Measurements from ENCODE around the gene PLEKHG2.

The PLEKHG2 gene

GRCh38 chr19:39419003-39419402 is 6.5 kb downstream of the PLEKHG2 start:
- no peak for DNase-seq (ENCODE audit: low read depth in 2 of 2)

- DNase-seq (ENCODE audit: low read depth in 2 of 2) = no peak
Observed at GRCh38 chr19:39420769-39421168, 8.3 kb downstream of the PLEKHG2 start.

- DNase-seq (ENCODE audit: low read depth in 2 of 2) = no peak
Observed at GRCh38 chr19:39422020-39422419, 9.6 kb downstream of the PLEKHG2 start.

DNA sequence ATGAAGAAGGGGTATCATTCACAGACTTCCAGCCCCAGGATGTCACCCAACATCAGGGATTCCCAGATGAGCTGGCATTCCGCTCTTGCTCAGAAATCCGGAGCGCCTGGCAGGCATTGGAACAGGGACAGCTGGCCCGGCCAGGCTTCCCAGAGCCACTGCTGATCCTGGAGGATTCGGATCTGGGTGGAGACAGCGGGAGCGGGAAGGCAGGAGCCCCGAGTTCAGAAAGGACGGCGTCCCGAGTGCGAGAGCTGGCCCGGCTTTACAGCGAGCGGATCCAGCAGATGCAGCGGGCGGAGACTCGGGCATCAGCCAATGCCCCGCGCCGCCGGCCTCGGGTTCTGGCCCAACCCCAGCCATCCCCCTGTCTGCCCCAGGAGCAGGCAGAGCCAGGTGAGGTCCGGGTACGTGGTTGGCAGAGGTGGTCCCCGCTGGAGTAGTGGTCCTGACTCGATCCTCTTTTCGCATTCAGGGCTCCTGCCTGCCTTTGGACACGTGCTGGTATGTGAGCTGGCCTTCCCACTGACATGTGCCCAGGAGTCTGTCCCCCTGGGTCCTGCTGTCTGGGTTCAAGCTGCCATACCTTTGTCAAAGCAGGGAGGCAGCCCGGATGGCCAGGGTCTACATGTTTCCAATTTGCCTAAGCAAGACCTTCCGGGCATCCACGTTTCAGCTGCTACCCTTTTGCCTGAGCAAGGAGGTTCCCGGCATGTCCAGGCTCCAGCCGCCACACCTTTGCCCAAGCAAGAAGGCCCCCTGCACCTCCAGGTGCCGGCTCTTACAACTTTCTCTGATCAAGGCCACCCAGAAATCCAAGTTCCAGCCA is 11.0 kb downstream of the PLEKHG2 start:
- DNase-seq (ENCODE audit: low read depth in 2 of 2) = no peak

- DNase-seq (ENCODE audit: low read depth in 2 of 2) = no peak
Observed at GRCh38 chr19:39424934-39425333, 12.5 kb downstream of the PLEKHG2 start.

- no peak for DNase-seq (ENCODE audit: low read depth in 2 of 2)
Observed at GRCh38 chr19:39425744-39426143, 13.3 kb downstream of the PLEKHG2 start.

- DNase-seq (ENCODE audit: low read depth in 2 of 2) = no peak
Observed at GRCh38 chr19:39426170-39426569, 13.7 kb downstream of the PLEKHG2 start.

DNA sequence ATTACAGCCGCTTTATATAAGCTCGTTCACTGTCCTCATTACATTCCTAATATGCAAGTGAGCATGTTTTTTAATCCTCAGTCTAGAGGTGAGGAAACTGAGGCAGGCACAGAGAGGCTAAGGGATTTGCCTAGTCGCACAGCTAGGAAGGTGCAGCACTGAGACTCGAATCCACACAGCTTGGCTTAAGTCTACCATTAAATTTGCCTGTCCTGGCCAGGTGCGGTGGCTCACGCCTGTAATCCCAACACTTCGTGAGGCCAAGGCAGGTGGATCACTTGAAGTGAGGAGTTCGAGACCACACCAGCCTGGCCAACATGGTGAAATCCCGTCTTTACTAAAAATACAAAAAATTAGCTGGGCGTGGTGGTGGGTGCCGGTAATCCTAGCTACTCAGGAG is 15.2 kb downstream of the PLEKHG2 start:
- DNase-seq (ENCODE audit: low read depth in 2 of 2) = no peak

DNA sequence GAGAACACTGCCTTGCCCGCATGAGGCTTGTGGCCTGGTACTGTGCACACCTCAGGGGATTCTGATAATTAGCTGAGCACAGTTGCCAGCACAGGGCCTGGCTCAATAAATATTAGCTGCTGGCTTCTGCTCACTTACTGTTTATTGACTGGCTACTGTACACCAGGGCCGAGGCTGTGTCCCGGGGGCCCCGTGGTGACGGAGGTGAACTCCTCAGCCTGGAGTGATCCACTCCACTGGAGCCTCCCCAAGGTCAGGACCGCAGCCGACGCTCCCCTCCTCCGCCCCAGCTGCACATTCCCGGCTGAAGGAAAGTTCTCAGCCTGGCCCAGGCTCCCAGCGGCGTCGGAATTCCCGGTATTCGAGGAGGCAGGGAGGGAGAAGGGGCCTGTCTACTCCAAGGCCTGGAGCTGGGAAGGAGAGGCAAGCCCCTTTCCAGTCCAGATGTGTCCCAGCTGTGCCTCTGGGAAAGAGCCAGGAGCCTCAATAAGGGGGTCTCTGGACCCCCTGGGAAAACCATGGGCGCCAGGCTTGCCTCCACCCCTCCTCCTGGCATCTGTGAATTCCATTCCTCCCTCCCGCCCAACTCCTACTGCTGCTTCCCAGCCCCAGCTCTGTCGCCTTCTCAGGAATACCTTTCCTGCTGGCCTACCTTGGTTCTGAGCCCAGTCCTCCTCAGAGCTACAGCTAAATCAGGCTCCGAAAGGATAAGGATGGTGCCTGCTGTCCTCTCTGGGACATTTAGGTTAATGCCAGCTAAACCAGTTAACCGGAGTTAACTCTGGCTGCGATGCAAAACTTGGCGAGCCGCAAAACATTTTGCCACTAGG is 16.0 kb downstream of the PLEKHG2 start:
- DNase-seq (ENCODE audit: low read depth in 2 of 2) = no peak

DNA sequence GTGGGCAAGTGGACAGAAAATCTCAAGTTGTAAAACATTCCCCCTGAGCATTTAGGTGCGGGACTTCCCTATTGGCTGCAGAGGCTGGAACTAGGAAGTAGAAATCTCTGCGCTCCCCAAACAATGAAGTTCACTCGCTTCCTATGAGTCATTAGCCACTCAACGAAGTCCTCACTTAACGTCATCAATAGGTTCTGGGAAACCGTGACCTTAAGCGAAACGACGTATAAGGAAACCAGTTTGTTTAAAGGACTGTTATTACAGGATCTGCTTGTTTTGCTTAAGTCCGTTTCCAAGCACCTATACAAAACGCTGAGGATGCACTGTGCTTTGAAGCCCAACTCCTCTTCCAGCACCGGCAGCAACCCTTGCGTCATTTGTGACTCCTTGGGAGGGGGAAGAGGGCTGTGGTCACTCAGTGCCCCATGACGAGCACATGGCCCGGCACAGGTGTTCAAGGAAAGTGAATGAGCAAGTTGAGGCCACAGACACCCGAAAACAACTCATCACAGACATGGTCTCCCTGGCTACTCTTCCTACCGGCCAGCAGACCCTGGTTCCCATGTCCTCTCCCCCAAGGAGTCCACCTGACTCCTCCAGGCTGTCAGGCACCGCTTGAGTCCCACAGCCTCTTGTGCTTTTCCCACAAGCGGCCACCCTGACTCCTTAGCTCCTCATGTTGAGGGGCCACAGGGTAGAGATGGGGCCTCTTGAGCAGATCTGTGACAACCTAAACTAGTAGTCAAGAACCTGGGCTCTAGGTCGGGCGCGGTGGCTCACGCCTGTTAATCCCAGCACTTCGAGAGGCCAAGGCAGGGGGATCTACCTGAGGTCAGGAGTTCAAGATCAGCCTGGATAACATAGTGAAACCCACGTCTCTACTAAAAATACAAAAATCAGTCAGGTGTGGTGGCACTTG is 18.5 kb downstream of the PLEKHG2 start:
- no peak for DNase-seq (ENCODE audit: low read depth in 2 of 2)

GRCh38 chr19:39432677-39433025 is 20.2 kb downstream of the PLEKHG2 start:
- DNase-seq (ENCODE audit: low read depth in 2 of 2) = no peak

GRCh38 chr19:39433480-39434079 is 21.1 kb downstream of the PLEKHG2 start:
- DNase-seq (ENCODE audit: low read depth in 2 of 2) = no peak

- DNase-seq (ENCODE audit: low read depth in 2 of 2) = no peak
Observed at GRCh38 chr19:39434123-39435076, 21.9 kb downstream of the PLEKHG2 start.

DNA sequence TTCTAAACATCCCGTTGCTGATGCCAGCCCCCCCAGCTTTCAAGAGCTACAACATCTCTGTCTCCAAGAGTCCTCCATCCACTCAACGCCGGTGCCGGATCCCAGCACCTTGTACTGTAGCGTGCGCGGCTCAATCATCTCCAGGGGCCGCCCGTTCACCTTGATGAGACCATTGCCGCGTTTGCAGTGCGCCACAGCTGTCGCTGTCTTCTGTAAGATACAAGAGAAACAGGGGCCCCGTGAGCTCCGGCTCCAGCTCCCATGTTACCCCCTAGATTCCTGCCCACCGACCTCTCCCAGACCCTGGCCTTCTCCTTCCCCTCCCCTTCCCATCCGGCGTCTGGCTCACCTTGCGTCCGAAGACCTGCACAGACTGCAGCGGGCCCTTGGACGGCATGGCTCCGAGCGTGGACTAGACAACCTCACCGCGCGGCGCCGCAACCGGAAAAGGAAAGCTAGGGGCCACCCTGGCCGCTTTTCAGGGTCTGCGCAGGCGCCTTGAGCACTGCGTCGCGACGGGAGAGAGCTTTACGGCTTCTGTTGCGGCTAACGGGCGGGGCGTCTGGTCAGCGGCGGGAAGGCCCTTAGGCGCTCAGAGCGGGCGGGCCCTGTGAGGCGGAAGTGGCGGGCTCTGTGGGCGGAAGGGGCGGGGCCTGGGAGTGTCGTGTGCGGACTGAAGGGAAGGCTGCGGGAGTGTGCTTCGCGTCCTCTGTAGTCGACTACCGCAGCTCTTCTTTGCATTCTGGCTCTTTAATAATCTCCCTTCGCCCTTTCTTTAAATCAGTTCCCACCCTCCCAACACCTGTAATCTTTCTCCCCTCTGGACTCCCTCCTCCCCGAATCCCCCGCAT is 23.3 kb downstream of the PLEKHG2 start, which contains the start of gene RPS16:
Gene RPS16 (minus strand): TSS at position 451 of the 851 bp plus-strand sequence. CDS start 54 bp downstream, at position 397.
- peak; percentile 99 to 100 for DNase-seq (ENCODE audit: low read depth in 2 of 2)

DNA sequence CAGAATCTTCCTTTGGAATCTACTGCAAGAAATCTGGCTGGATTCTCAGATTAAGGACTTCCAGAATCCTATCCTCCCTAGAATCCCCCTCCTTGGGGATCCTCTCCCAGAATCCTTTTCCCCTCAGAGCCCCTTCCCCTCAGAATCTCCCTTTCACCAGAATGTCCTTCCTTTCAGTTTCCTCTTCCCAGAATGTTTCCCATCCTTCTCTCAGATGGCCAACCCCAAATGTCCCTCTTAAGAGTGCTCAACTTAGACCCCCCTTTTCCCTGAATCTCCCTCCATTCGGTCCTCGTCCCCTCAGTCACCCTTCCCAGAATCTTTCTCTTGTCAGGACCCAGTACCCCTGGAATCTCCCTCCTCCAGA is 23.9 kb downstream of the PLEKHG2 start:
- no peak for DNase-seq (ENCODE audit: low read depth in 2 of 2)

GRCh38 chr19:39438270-39438934 is 25.9 kb downstream of the PLEKHG2 start:
- DNase-seq (ENCODE audit: low read depth in 2 of 2) = no peak

DNA sequence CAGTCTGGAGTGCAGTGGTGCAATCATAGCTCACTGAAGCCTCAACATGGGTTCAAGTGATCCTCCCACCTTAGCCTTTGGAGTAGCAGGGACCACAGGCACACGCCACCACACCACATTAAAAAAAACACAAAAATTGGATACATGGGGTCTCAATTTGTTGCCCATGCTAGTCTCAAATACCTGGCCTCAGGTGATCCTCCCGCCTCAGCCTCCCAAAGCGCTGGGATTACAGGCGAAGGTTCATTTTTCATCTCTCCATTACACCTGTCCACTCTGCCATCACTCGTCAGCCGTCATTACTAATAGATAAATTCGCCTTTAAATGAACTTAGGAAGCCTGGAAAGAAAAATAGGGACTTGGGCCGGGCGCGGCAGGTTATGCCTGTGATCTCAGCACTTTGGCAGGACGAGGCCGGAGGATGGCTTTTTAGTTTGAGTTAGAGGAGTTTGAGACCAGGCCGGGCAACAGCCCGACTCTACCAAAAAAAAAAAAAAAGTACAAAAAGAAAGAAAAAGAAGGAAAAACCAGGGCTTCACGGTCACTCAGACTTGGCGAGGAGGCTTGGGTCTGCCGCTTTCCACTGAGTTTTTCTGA is 32.2 kb downstream of the PLEKHG2 start:
- no peak for DNase-seq (ENCODE audit: low read depth in 2 of 2)
